Stimulated activated CD4-positive, alpha-beta T cell treated with anti-CD3 and anti-CD28 coated beads, Interleukin-2, amount 100 ng/mL, for 48 hours (primary cell): ENCODE data around the gene IL24.
"Not testable (repeated sequence)": the region's sequence is repeated elsewhere in the genome, so short reads cannot be mapped to it uniquely, and the experiment has no call there.

Experiments used
- DNase-seq, 2 donors: peaks; one replicate each; pipeline ENCODE4 v3.0.0-alpha.2; 2020

IL24 gene, protein sequence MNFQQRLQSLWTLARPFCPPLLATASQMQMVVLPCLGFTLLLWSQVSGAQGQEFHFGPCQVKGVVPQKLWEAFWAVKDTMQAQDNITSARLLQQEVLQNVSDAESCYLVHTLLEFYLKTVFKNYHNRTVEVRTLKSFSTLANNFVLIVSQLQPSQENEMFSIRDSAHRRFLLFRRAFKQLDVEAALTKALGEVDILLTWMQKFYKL

DNA sequence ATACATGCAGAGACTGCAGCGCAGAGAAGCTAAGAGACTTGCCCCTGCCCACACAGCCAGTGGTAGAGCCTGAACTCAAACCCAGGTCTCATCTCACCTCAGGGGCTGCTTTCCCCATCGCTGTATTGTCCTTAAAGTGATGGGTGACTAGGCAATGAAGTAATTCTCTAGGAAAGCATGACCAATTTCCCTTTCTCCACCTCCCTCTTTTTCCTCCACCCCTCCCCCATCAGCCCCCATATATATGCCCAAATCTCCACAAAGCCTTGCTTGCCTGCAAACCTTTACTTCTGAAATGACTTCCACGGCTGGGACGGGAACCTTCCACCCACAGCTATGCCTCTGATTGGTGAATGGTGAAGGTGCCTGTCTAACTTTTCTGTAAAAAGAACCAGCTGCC is at the start of gene IL24:
IL24 (plus strand) TSS at position 269 of the 400 bp plus-strand sequence. CDS start 390 bp downstream, outside the sequence.
- DNase-seq, result peak; percentile 62

DNA sequence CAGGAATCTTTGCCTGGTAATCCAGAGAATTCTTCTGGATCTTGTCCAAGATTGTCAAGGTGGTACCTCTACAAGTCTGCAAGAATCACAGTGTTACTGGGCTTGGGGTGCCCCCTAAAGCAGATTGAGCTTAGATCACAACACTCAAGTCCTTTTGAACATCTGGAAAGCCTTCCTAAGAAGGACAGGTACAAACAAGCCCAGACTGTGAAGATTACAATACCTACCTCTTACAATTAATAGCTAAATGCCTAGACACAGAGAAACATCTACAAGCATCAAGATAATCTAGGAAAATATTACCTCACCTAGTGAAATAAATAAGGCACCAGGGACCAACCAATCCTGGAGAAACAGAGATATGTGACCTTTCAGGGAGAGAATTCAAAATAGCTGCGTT is 49.3 kb upstream of the IL24 start:
- no peak for DNase-seq

DNA sequence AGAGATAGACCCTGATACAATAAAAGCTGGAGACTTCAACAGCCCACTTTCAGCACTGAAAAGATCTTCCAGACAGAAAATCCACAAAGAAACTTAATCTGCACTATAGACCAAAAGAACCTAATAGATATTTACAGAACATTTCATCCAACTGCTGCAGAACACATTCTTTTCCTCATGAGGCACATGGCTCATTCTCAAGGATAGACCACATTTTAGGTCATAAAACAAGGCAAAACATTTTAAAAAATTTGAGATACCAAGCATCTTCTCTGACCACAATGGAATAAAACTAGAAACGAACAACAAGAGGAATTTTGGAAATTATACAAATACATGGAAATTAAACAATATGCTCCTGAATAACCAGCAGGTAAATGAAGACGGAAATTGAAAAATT is 46.8 kb upstream of the IL24 start:
- DNase-seq, result no peak

DNA sequence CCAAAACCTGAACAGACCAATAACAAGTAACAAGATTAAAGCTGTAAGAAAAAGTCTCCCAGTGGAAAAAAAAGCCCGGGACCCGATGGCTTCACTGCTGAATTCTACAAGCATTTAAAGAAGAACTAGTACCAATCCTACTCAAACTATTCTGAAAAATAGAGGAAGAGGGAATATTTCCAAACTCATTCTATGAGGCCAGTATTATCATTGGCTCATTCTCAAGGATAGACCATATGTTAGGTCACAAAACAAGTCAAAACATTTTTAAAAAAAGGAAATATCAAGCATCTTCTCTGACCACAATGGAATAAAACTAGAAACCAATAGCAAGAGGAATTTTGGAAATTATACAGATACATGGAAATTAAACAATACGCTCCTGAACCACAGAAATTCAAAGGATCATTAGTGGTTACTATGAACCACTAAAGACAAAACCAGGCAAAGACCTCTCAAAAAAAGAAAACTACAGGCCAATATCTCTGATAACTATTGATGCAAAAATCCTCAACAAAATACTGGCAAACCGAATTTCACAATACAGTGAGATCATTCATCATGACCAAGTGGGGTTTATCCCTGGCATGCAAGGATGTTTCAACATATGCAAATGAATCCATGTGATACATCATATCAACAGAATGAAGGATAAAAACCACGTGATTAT is 45.8 kb upstream of the IL24 start:
- DNase-seq, result no peak

DNA sequence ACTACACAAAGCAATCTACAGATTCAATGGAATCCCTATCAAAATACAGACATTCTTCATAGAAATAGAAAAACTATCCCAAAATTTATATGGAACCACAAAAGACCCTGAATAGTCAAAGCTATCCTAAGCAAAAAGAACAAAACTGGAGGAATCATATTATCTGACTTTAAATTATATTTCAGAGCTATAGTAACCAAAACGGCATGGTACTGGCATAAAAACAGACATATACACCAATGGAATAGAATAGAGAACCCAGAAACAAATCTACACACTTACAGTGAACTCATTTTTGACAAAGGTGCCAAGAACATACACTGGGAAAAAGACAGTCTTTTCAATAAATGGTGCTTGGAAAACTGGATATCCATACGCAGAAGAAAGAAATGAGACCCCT is 44.6 kb upstream of the IL24 start:
- DNase-seq, result not testable (repeated sequence)

DNA sequence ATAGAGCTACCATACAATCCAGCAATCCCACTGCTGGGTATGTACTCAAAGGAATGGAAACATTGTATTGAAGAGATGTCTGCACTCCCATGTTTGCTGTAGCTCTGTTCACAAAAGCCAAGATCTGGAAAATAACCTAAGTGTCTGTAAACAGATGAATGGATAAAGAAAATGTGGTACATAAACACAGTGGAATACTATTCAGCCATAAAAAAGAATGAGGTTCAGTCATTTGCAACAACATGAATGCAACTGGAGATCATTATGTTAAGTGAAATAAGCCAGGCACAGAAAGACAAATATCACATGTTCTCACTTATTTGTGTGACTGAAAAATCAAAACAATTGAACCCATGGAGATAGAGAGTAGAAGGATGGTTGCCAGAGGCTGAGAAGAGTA is 43.5 kb upstream of the IL24 start:
- DNase-seq, result not testable (repeated sequence)

DNA sequence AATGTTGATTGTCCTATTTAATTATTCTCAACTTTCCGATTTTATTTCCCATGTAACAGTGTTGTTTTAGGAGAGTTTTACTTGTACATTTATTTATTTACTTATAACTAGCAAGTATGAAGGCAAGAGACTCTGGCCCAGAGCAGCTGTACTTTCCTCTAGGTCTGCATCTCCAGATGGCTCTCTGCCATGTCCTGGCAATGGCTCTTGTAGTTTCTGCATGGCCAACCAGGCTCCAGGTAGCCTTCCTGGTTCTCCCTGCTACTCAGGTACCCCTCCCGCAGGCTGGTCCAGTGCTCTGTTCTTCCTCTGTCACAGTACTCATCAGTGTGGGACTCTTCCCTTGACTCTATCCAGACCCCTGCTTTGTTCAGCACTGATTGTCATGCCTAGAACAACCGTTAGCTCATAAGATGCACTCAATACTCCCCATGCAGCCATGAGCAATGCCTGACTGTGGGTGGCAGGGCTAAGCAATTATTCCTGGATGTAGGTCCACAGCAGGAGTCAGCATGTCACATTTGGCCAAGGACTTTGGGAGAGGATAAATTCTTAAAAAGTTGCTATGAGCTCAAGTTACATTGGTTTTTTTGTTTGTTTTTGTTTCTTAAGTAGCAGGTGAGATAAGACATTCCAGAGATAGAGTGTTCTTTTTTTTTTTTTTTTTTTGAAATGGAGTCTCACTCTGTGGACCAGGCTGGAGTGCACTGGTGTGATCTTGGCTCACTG is 42.7 kb upstream of the IL24 start:
- DNase-seq, result no peak

DNA sequence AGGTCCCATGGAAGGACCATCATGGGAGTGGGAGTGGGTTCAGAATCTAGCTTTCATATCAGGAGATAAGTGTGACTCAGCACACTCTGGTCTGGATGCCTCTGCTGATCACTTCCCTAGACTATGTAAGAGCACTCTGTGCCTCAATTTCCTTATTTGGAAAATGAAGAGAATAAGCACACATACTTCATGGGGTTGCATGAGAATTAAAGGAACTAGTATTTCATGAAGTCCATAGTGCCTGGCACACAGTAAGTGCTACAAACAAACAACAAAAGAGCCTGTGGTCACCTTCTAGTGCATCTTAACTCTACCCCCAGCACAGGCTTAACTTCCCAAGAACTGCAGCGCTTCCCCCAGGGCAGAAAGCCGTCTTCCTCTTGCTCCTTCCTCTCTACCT is 41.4 kb upstream of the IL24 start:
- no peak for DNase-seq

DNA sequence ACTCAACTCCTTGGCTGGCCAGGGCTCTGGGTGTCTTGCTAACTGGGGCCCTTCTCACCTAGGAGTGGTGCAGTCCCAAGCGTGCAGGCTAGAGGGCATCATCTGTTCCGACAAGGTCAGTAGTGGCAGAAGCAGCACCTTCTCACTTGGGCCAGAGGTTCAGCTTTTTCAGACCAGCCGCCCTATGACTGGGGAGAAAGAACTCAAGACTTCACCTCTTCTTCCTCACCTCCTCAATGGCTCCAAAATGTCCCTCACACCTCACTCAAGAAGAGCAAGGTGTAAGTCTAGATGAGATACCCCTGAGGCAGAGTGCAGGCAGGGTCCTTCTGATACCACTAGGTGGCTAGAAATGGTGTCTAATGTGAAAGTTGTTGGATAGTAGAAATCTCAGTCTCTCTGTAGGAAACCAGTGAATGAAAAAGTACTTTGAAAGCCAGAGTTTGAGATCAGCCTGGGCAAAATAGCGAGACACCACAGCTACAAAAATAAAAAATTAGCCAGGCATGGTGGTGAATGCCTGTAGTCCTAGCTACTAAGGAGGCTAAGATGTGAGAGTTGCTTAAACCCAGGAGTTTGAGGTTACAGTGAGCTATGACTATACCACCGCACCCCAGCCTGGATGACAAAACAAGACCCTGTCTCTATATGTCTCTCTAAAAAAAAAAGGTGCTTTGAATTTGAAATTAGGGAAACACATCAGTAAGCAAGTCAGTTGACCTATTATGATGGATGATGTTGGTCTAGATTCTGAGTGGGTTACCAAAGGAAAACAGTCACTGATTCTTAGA is 40.4 kb upstream of the IL24 start:
- DNase-seq, result no peak

DNA sequence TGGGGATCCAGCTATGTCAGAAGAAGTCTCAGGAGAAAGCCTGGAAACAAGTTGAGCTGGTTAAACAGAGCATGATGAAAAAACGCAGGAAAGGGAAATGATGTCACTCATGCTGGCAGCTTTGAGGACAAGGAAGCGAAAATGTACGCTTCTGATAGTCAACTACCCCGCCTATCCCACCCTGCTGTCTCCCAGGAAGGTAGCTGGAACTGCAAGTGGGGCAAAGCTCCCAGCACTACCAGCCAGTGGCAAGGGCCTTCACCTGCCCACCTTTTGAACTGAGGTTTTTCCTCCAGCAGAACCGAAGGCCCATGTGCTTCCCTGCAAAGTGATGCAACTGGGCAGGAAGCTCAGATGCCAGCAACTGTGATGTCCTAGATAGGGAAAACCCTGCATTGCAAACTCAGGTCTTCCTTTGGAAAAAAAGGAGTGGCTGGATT is 38.1 kb upstream of the IL24 start:
- DNase-seq, result no peak

DNA sequence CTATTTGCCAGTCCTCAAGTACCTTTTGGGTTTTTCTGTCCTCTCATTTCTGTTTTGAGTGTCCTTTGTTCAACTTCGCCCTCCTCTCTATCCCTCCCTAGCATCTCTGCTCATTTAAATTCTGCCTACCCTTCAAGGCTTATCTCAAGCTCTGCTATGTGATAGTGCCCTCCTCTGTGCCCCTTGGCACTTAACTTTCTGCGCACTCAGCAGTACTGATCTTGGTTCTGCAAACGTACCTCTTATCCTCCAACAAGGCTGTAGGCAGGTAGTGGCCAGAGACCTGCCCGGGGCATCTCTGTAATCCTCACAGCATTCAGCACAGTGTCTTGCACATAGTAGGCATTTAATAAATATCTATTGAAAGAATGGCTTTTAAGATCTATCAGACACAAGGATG is 37.1 kb upstream of the IL24 start:
- DNase-seq, result no peak

DNA sequence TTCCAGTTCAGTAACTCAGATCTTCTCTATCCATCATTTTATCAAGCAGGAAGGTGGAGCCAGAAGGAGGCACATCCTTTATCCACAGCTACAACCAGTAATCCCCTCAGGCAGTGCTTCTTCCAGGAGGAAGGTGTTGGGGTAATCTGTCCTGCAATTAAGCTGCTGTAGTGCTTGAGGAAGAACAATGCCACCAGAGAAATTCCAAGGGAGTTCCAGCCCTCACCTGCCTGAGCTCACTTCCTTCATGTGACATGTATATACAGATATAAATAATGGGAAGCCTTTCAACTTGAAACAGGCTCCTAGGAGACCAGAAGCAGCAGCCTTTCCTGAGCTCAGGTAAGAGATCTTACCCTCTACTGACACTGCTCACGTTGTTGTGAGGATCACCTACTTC is 34.0 kb upstream of the IL24 start:
- no peak for DNase-seq

DNA sequence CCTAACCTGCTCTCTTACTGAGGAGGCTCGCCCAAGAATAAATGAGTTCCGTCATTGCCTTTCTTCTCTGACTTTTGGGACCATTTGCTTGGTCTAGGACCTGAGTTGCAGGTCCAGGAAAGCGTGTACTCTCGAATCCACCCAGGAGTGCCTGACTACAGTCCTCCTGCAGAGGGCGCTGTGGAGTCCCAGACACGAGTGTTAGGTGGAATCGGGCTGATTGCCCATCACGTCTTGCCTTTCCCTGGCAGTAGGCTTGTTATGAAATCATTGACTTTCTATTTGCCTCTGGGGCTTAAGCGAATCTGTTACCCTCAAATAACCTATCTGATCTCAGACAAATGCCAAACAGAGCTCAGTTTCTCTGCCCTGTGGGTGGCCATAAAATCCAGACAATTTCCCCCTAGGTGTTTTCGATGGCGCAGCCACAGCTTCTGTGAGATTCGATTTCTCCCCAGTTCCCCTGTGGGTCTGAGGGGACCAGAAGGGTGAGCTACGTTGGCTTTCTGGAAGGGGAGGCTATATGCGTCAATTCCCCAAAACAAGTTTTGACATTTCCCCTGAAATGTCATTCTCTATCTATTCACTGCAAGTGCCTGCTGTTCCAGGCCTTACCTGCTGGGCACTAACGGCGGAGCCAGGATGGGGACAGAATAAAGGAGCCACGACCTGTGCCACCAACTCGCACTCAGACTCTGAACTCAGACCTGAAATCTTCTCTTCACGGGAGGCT is 32.1 kb upstream of the IL24 start, which contains the start of gene IL20:
IL20 (plus strand) TSS at position 685 of the 733 bp plus-strand sequence. CDS start 230 bp downstream, outside the sequence.
- peak; percentile 95 to 96 for DNase-seq

DNA sequence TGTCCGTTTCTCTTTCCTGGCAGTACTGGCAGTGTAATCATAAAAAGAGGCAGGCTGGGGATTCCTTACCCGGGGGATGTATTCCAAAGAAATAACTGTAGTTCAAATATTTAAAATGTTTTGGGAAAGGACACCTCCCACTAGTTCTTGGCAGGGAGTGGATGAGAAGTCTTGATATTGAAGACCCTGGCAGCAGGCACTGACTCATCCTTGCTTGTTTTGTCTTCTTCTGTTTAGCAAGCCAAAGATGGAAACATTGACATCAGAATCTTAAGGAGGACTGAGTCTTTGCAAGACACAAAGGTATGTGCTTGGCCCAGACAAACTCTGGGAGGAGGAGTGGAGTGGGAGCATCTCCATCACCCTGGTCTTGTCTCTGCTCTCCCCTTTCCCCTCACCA is 31.2 kb upstream of the IL24 start:
- no peak for DNase-seq

DNA sequence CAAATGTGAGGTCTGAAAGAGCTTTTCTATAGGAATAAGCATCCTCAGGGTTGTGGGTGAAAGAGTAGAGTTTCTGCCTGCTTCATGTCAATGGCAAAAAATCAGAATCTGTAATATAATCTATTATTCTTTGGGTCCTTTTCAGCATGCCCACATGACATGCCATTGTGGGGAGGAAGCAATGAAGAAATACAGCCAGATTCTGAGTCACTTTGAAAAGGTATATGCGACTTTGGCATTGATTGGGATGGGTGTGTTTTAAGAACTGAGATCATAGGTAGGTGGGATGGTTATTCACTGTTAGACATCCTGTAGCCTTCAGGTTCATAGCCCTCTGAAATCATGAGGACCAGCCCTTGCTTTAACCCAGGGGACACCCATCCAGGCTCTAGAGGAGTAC is 30.0 kb upstream of the IL24 start:
- no peak for DNase-seq

DNA sequence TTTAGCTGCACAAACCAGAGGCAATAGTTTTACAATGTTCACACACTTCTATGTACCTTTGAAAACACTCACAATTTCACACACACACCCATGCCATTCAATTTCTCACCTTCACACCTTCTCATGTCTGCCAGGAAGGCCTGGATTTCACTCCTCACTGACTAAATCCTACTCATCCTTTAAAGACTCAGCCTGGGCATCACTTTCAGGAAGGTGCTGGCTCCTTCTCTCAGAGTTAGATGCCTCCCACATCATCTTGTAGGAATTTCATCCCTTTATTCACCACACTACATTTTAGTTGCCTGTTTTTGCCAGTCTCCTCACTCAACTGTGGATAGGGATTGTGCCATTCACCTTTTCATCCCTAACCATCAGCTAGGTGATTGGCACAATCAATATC is 29.5 kb upstream of the IL24 start:
- DNase-seq, result no peak

DNA sequence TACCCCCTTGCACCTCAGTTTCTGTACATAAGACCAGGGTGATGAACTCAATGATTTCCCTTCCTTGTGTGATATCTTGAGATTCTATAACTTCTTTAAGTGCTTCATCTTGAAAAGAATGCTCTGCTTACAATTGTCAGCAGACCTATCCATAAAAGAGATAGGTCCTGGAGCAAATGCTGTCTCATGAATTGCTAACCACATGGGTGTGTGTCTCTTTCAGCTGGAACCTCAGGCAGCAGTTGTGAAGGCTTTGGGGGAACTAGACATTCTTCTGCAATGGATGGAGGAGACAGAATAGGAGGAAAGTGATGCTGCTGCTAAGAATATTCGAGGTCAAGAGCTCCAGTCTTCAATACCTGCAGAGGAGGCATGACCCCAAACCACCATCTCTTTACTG is 29.0 kb upstream of the IL24 start:
- no peak for DNase-seq

DNA sequence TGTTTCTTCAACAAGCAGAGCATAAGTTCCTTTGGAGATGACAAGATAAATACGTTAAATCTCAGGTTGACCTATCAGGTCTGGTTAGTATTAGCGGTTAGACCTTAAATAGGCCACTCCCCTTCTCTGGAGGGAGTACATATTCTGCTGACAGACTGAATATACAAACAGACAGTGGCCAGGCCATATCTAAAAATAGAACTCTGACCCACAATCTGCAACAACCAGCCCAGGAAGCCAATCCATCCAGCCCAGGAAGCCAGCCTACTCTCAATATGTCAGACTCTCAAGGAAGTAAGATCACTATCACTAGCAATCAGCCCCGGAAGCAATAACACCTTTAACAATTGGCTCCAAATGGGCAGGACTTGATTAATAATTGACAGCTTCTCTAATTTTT is 25.1 kb upstream of the IL24 start:
- no peak for DNase-seq

DNA sequence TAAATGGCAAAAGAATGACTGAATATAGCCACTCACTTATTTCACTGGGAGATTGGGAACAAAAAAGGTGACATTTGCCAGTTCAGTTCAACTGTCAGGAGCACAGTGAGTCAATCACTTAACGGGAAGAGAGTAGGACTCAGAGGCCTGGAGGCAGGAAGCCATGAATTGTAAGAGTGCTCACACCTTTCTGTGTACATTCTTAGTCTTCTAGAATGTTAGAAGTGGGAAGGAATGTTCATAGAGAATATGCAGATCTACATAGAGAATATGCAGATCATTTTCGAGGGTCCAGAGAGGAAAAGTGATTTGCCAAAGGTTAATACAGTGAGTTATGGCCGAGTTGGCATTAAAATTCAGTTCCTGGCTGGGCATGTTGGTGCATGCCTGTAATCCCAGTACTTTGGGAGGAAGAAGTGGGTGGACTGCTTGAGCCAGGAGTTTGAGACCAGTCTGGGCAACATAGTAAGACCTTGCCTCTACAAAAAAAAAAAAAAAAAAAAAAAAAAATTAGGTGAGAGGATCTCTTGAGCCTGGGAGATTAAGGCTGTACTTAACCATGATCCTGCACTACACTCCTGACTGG is 23.5 kb upstream of the IL24 start:
- DNase-seq, result no peak

DNA sequence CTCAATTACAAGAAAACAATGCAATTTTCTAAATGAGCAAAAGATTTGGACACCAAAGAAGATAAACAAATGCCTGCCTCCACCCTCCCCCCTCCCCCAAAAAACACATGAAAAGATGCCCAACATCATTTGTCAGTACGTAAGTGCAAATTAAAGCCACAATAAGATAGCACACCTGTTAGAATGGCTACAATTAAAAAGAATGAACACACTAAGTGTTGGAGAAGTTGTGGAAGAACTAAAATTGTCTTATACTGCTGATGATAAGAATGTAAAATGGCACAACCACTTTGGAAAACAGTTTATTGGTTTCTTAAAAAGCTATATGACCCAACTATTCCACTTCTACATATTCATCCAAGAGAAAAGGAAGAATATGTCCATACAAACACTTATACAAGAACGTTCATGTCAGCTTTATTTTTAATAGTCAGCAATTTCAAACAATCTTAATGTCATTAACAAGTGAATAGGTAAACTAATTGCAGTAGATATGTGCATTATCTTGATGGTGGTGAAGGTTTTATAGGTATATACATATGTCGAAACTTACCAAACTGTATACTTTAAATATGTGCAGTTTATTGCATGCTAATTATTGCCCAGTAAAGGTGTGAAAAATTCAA is 21.4 kb upstream of the IL24 start:
- no peak for DNase-seq

DNA sequence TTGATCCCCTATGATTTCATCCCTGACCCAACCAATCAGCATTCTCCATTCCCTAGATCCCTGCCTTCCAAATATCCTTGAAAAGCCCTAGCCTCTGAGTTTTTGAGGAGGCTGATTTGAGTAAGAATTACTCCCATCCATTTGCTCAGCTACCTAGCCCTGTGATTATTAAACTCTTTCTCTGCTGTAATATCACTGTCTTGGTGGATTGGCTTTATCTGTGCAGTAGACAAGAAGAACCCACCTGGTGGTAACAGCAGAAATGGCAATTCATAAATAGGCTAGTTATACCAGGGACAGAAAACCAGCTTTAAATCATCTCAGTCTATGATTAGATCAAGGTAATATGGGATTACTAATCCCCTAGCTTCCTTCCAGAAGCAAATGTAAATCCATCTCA is 18.8 kb upstream of the IL24 start:
- no peak for DNase-seq

DNA sequence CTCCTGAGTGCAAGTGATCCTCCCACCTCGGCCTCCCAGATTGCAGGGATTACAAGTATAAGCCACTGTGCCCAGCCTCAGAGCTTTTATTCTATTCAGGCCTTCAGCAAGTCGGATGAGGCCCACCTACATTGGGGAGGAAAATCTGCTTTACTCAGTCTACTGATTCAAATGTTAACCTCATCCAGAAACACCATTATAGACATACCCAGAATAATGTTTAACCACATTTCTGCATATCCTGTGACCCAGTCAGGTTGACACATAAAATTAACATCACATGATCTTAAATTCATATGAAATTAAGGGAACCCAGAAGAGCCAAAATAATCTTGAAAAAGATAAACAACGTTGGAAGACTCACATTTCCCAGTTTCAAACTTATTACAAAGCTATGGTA is 16.9 kb upstream of the IL24 start:
- no peak for DNase-seq
